Esophagus muscularis mucosa (tissue), 4 donors: ENCODE data around the gene KLC1.

Source experiments
- CTCF ChIP-seq, 3 experiments: fragments of 200-600 bp in 2 of 3; fragments of 450-650 bp in 1 of 3; sonication (generic) in 2 of 3; IDR thresholded peaks; one replicate each; pipeline ENCODE4 v1.5.1; 2017 to 2019; ENCODE audit warnings: antibody characterized with exemption in 3 of 3, mild to moderate bottlenecking in 2 of 3, moderate library complexity in 1 of 3
- EP300 ChIP-seq: sonication (generic); formaldehyde crosslinking; IDR thresholded peaks from one replicate; pipeline ENCODE4 v1.6.1; 2017; ENCODE audit warnings: antibody characterized with exemption
- POLR2A ChIP-seq: fragments of 450-650 bp; IDR thresholded peaks from one replicate; pipeline ENCODE4 v1.6.1; 2017; ENCODE audit warnings: antibody characterized with exemption, moderate library complexity, mild to moderate bottlenecking, low read depth
- POLR2AphosphoS5 ChIP-seq, 2 donors: sonication (generic); formaldehyde crosslinking; IDR thresholded peaks; one replicate each; pipeline ENCODE4 v1.6.1; 2017; ENCODE audit warnings: antibody characterized with exemption in 2 of 2

- TF ChIP-seq POLR2A = no peak
- TF ChIP-seq POLR2AphosphoS5 (IDR thresholded peaks at IDR 0.05) = no peak
- no peak for TF ChIP-seq EP300
- peak; percentile 35 to 51 (median 38) for TF ChIP-seq CTCF (IDR thresholded peaks at IDR 0.05)
Measured at GRCh38 chr14:103679351-103679750, 50.3 kb downstream of the KLC1 start.
